IPS-NIHi7 (cell line): ENCODE results near the gene CDKN1B.

ENCODE experiments used
- DNase-seq: peaks from one replicate; pipeline ENCODE4 v3.0.0; 2012; ENCODE audit warnings: mixed read lengths; ENCODE audit errors: extremely low spot score

CDKN1B gene

GRCh38 chr12:12759234-12759915, 42.2 kb downstream of the CDKN1B start:
- DNase-seq, result no peak

GRCh38 chr12:12764824-12765223, 47.7 kb downstream of the CDKN1B start:
- DNase-seq, result no peak

GRCh38 chr12:12770262-12770661, 53.1 kb downstream of the CDKN1B start:
- no peak for DNase-seq
